Upper lobe of left lung (tissue), 6 donors: Measurements from ENCODE around the gene ATXN1. TPM values are rescaled to one million over a fixed set of nuclear protein-coding genes. Genes with fewer than 3 reads are reported as not detected.

ENCODE experiments used
- ATAC-seq, 2 donors: fragments of 200-7000 bp; cut with Tn5 transposase; one replicate each; pipeline ENCODE4 v1.9.1; 2022; ENCODE audit warnings: mild to moderate bottlenecking in 2 of 2, moderate library complexity in 2 of 2; ENCODE audit not compliant: low FRiP score in 2 of 2
- DNase-seq, 2 donors: peaks; one replicate each; pipeline ENCODE4 v3.0.0-alpha.2; 2019 to 2020
- H3K27ac ChIP-seq, 4 donors: fragments of 200-600 bp; sonication (generic); one replicate each; pipeline ENCODE4 v1.5.1; 2016 to 2019
- H3K27me3 ChIP-seq, 4 donors: fragments of 200-600 bp; sonication (generic); one replicate each; pipeline ENCODE4 v1.5.1; 2017 to 2019
- H3K36me3 ChIP-seq, 4 donors: fragments of 200-600 bp; sonication (generic); one replicate each; pipeline ENCODE4 v1.5.1; 2016 to 2019
- H3K4me1 ChIP-seq, 4 donors: fragments of 200-600 bp; sonication (generic); one replicate each; pipeline ENCODE4 v1.5.1; 2018 to 2019
- H3K4me3 ChIP-seq, 4 donors: fragments of 200-600 bp; sonication (generic); one replicate each; pipeline ENCODE4 v1.5.1; 2017 to 2019; ENCODE audit warnings: mild to moderate bottlenecking in 2 of 4, moderate library complexity in 1 of 4
- H3K9me3 ChIP-seq, 4 donors: fragments of 200-600 bp; sonication (generic); one replicate each; pipeline ENCODE4 v1.5.1; 2018 to 2019
- CTCF ChIP-seq, 6 experiments: fragments of 450-650 bp in 4 of 6; fragments of 200-600 bp in 2 of 6; sonication (generic) in 2 of 6; IDR thresholded peaks; one replicate each; pipeline ENCODE4 v1.5.1; 2016 to 2019; ENCODE audit warnings: antibody characterized with exemption in 6 of 6
- EP300 ChIP-seq, 4 donors: sonication (generic); formaldehyde crosslinking; IDR thresholded peaks; one replicate each; pipeline ENCODE4 v1.5.1; 2017; ENCODE audit warnings: antibody characterized with exemption in 4 of 4, control low read depth in 2 of 4
- POLR2A ChIP-seq, 4 donors: fragments of 450-650 bp; IDR thresholded peaks; one replicate each; pipeline ENCODE4 v1.5.1; 2016 to 2017; ENCODE audit warnings: antibody characterized with exemption in 4 of 4, mild to moderate bottlenecking in 2 of 4
- POLR2AphosphoS5 ChIP-seq, 2 donors: sonication (generic); formaldehyde crosslinking; IDR thresholded peaks; one replicate each; pipeline ENCODE4 v1.5.1; 2017; ENCODE audit warnings: antibody characterized with exemption in 2 of 2
- WGBS, 2 donors: methylation state at CpG; one replicate each; pipeline ENCODE4 v1.1.5; 2017 to 2018; 5-methylcytosine and 5-hydroxymethylcytosine counted together
- total RNA-seq, 6 donors: library from RNA; depleted of rRNA in 4 of 6; stranded (reverse); fragments of >200 nt in 4 of 6; gene quantifications; one replicate each; pipeline versions ENCODE4 v1.1.0 to v1.2.1, GENCODE V29; 2016 to 2021
- donor health status: DM: no; HTN: no; CAD: no; lungs with moderate emphysema.
- donor health status: DM: no; HTN: yes; CAD: no; lungs with severe emphysema.

The ATXN1 gene
- total RNA-seq, 6 donors from 2014 or later, result 44.2 to 106 (median 71.7) TPM

DNA sequence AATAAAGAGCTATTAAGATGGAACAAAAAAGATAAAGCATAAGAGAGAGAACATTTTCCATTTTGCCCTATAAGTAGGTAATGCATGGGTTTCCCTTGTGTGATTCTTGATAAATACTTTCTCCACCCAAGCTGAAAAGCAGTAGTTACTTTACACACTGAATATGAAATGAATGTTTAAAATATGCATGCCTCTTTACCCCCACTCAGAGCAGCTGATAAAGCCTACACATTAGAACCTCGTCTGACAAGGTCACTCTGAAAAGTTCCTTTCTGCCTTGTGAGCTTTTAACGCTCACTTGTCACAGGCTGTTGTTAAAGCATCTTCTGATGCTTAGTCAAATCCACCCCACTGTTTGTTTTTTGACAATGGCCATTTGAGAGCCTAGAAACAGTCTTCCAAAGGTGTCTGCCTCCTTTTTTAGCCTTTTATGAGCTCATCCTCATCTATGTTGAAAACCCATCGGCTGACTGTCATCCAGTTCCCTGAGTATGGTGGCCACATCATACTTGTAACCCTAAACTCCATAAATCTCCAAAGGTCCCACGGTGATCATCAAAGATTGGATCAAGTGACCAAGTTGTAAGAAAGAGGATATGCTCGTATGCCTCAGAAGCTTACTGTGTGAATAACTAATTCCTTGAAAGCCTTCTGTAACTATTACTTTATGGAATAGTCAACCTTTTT is 102.8 kb downstream of the ATXN1 start:
- H3K9me3 ChIP-seq, result no peaks in the 10 kb centered on the region
- no peak for DNase-seq
- peaks cover 0 to 16% (median 0%) of the 10 kb centered on the region in 4 donors for H3K36me3 ChIP-seq
- no peaks in the 10 kb centered on the region for H3K27me3 ChIP-seq
- 72 to 78% methylated on average over 5 of the region's 5 CpGs for WGBS, 2 donors
- H3K4me3 ChIP-seq, result no peak overlapping the region
- no peak for TF ChIP-seq EP300 (IDR thresholded peaks at IDR 0.05)
- no peak for TF ChIP-seq CTCF (IDR thresholded peaks at IDR 0.05)
- TF ChIP-seq POLR2A (IDR thresholded peaks at IDR 0.05), result no peak
- no peak for TF ChIP-seq POLR2AphosphoS5 (IDR thresholded peaks at IDR 0.05)
- H3K4me1 ChIP-seq, result peaks cover 0 to 2% (median 0%) of the 10 kb centered on the region in 4 donors
- H3K27ac ChIP-seq, result no peak overlapping the region
- ATAC-seq, result no peak

DNA sequence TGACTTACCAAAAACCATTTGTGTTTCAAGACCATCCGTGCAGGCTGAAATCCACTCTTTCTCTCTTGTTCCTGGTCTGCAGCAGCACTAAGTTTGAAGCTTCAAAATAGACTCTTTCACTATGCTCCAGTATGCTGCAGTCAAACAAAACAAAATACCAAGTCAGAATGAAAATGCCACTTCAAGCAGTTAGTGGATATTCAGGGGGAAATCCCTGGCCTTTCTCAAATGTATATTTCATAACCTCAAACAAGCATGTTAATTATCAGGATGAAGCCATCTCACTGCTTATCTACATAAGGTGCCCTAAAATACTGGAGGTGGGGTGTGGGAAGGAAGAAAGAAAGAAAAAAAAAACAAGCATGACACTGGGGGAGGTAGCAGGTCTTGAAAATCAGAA is 103.5 kb downstream of the ATXN1 start:
- peaks cover 0 to 2% (median 0%) of the 10 kb centered on the region in 4 donors for H3K4me1 ChIP-seq
- H3K36me3 ChIP-seq, result peaks cover 0 to 23% (median 2%) of the 10 kb centered on the region in 4 donors
- no peak for TF ChIP-seq CTCF (IDR thresholded peaks at IDR 0.05)
- no peak for TF ChIP-seq POLR2A (IDR thresholded peaks at IDR 0.05)
- no peak for TF ChIP-seq EP300 (IDR thresholded peaks at IDR 0.05)
- no peak for TF ChIP-seq POLR2AphosphoS5 (IDR thresholded peaks at IDR 0.05)
- no peak overlapping the region for H3K4me3 ChIP-seq
- ATAC-seq, result no peak
- no peak for DNase-seq
- H3K9me3 ChIP-seq, result no peaks in the 10 kb centered on the region
- H3K27ac ChIP-seq, result no peak overlapping the region
- 52 to 90% methylated on average over 1 of the region's 1 CpG for WGBS, 2 donors
- no peaks in the 10 kb centered on the region for H3K27me3 ChIP-seq

- peaks cover 0 to 8% (median 1%) of the 10 kb centered on the region in 4 donors for H3K4me1 ChIP-seq
- DNase-seq, result no peak
- TF ChIP-seq POLR2AphosphoS5 (IDR thresholded peaks at IDR 0.05) (no peak), CTCF (IDR thresholded peaks at IDR 0.05) (no peak), EP300 (IDR thresholded peaks at IDR 0.05) (no peak), POLR2A (IDR thresholded peaks at IDR 0.05) (no peak)
- H3K36me3 ChIP-seq, result peaks cover 0 to 24% (median 2%) of the 10 kb centered on the region in 4 donors
- ATAC-seq, result no peak
- no peak overlapping the region for H3K27ac ChIP-seq
- no peaks in the 10 kb centered on the region for H3K9me3 ChIP-seq
- H3K27me3 ChIP-seq, result no peaks in the 10 kb centered on the region
- no peak overlapping the region for H3K4me3 ChIP-seq
- WGBS, 2 donors, result 93% methylated on average over 4 of the region's 4 CpGs
Observed at GRCh38 chr6:16656451-16656850, 104.8 kb downstream of the ATXN1 start.

DNA sequence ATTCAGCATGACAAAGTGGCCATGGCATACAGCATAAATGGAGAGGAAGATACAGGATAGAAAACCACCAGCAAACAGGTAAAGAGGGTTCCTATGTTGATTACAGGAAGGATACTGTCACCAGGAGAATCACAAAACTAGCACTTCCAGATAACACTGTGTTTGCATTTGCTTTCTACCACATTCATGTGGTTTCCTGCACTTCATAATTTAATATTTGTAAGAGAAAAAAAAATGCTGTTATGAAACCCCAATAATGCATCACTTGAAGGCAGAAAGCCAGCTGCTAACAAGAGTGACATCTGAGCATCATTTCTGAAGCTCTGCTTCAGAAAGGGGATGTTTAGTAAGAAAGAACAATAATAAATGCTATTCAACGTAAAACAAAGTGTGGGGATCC is 106.6 kb downstream of the ATXN1 start:
- peaks cover 0 to 8% (median under 1%) of the 10 kb centered on the region in 4 donors for H3K4me1 ChIP-seq
- H3K36me3 ChIP-seq, result peaks cover 0 to 24% (median 2%) of the 10 kb centered on the region in 4 donors
- DNase-seq (no peak), ATAC-seq (no peak)
- H3K27me3 ChIP-seq, result no peaks in the 10 kb centered on the region
- no peaks in the 10 kb centered on the region for H3K9me3 ChIP-seq
- TF ChIP-seq CTCF (IDR thresholded peaks at IDR 0.05), result no peak
- TF ChIP-seq POLR2A (IDR thresholded peaks at IDR 0.05), result no peak
- no peak for TF ChIP-seq EP300 (IDR thresholded peaks at IDR 0.05)
- TF ChIP-seq POLR2AphosphoS5 (IDR thresholded peaks at IDR 0.05), result no peak
- WGBS, 2 donors, result 78 to 82% methylated on average over 1 of the region's 1 CpG
- no peak overlapping the region for H3K4me3 ChIP-seq
- no peak overlapping the region for H3K27ac ChIP-seq

DNA sequence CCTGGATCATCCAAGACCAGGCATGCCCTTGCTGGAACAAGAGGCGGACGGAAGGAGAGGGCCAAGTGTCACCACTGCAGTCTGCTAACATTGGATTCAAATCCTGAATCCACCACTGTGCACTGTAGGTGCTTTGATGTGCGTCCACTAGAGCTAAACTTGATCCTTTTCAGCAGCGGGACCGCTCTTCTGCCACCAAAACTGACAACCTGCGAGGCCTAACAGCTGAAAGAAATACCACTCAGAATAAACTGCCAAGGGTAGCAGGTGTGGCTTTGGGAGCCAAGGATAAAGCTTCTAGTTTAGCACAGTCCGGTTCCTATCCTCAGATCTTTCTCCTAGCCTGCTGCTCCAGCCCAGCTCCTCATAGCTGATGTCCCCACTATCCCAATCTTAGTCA is 108.0 kb downstream of the ATXN1 start:
- H3K36me3 ChIP-seq, result peaks cover 0 to 24% (median 2%) of the 10 kb centered on the region in 4 donors
- ATAC-seq, result no peak
- no peak for DNase-seq
- H3K27me3 ChIP-seq, result no peaks in the 10 kb centered on the region
- H3K4me3 ChIP-seq, result no peak overlapping the region
- 93 to 94% methylated on average over 7 of the region's 7 CpGs for WGBS, 2 donors
- H3K4me1 ChIP-seq, result peaks cover 0 to 8% (median 0%) of the 10 kb centered on the region in 4 donors
- H3K9me3 ChIP-seq, result no peaks in the 10 kb centered on the region
- TF ChIP-seq EP300 (IDR thresholded peaks at IDR 0.05) (no peak), POLR2AphosphoS5 (IDR thresholded peaks at IDR 0.05) (no peak), POLR2A (IDR thresholded peaks at IDR 0.05) (no peak), CTCF (IDR thresholded peaks at IDR 0.05) (no peak)
- no peak overlapping the region for H3K27ac ChIP-seq
